ENCODE measurements around the gene ALDH1A1.

The ALDH1A1 gene

DNA sequence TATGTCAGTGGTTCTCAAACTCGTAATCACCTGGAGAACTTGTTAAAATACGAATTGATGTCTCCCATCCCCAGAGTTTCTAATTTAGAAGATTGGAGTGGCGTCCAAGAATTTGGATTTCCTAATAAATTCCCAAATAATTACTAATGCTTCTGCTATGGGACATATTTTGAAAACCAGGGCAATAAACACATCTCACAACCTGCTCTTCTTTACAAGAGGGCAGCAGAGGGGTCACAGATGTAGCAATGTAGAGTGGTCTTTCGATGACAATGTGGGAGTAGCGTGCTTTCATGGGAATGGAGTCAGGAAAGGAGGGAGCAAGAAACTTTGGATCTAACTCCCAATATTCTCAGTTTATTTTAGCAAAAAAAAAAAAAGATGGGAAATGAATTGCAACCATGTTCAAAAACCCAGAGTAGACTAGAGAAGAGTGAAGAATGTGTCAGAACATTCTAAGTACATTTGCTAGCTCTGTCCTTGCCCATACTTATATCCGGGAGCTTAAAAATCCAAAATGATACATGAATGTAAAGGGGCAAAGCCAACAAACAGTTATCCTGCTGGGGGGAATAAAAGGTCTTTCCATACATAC is 33.8 kb upstream of the ALDH1A1 start:
- TF ChIP-seq REST (IDR thresholded peaks at IDR 0.05; ENCODE audit: insufficient read depth in 1 of 2, low read depth in 2 of 2, low read length in 2 of 2) (no peak), POLR2AphosphoS5 (IDR thresholded peaks at IDR 0.05; ENCODE audit: low read depth, low read length) (no peak), SIN3A (IDR thresholded peaks at IDR 0.05; ENCODE audit: borderline replicate concordance, insufficient read depth, low read length) (no peak), TAF1 (IDR thresholded peaks at IDR 0.05; ENCODE audit: borderline replicate concordance, insufficient read depth, low read length) (no peak), FOXP2 (optimal IDR thresholded peaks at IDR 0.05; ENCODE audit: borderline replicate concordance, extremely low read depth, extremely low read length, insufficient read depth) (no peak)

- no peak for TF ChIP-seq POLR2AphosphoS5 (IDR thresholded peaks at IDR 0.05; ENCODE audit: low read depth, low read length)
- TF ChIP-seq TAF1 (IDR thresholded peaks at IDR 0.05; ENCODE audit: borderline replicate concordance, insufficient read depth, low read length), result no peak
- TF ChIP-seq FOXP2 (optimal IDR thresholded peaks at IDR 0.05; ENCODE audit: borderline replicate concordance, extremely low read depth, extremely low read length, insufficient read depth), result no peak
- TF ChIP-seq SIN3A (IDR thresholded peaks at IDR 0.05; ENCODE audit: borderline replicate concordance, insufficient read depth, low read length), result no peak
- TF ChIP-seq REST (IDR thresholded peaks at IDR 0.05; ENCODE audit: insufficient read depth in 1 of 2, low read depth in 2 of 2, low read length in 2 of 2), result no peak
Measured at GRCh38 chr9:72985746-72986145, 32.9 kb upstream of the ALDH1A1 start.

- no peak for TF ChIP-seq POLR2AphosphoS5 (IDR thresholded peaks at IDR 0.05; ENCODE audit: low read depth, low read length)
- no peak for TF ChIP-seq SIN3A (IDR thresholded peaks at IDR 0.05; ENCODE audit: borderline replicate concordance, insufficient read depth, low read length)
Measured at GRCh38 chr9:72984991-72985390, 32.1 kb upstream of the ALDH1A1 start.

DNA sequence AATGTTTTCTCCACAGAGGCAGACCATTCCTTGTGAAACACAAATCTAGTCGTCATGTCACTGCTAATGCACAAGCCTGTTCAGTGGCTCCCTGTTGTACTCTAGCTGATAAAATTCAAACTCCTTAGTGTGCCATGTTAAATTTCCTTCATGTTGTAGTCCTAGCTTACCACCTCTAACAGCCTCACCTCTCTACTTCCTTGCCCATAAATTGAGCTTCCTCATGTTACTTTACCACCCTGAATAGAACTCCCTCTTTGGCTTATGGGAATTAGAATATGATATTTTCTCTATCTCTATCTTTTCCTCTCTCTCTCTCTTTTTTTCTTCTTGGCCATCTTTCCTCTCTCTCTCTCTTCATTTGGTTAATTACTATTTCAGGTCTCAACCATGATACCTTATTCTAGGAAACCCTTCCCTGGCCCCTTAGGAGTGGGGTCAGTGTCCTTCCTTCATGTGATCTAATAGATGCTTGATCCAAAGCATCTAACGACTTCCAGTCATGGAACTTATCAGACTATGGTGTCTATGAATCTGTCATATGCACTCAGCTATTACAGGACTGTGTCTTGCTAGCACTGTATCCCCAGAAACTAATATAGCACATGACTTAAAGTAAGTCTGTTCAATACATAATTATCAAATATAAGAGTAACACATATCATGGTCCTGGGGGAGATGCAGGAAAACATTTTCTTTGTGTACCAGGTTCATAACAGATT is 31.5 kb upstream of the ALDH1A1 start:
- TF ChIP-seq FOXP2 (optimal IDR thresholded peaks at IDR 0.05; ENCODE audit: borderline replicate concordance, extremely low read depth, extremely low read length, insufficient read depth) (no peak), REST (IDR thresholded peaks at IDR 0.05; ENCODE audit: insufficient read depth in 1 of 2, low read depth in 2 of 2, low read length in 2 of 2) (no peak), TAF1 (IDR thresholded peaks at IDR 0.05; ENCODE audit: borderline replicate concordance, insufficient read depth, low read length) (no peak), SIN3A (IDR thresholded peaks at IDR 0.05; ENCODE audit: borderline replicate concordance, insufficient read depth, low read length) (no peak), POLR2AphosphoS5 (IDR thresholded peaks at IDR 0.05; ENCODE audit: low read depth, low read length) (no peak)

DNA sequence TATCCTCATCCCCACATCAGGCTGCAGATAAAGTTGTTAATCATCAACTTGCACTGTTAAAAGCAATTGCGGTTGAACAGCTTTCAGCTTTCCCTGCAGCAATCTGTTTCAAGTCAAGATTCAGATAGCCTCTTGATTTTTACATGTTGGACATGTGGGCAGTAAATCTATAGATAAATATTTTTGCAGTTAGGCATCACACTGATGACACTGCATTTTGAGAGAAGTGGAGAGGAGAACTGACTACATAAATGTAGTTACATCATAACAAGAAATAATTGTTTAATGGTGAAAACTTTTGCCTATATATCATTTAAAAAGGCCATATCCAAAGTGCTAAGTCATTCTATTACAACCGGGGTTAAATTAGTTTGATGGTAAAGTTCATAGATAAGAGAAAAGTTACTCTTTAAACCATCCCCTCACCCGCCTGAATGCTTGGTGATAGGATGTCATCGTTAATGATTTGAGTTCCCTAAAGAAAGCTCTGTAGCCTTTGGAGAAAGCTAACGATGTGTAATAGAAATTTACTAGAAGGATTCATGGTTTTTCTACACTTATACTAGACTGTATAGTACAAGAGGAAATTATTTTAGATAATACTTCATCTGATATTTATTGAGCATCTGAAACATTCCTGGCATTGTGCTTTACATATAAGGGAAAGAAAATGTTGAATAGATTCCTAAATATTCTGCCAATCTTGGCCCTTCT is 30.8 kb upstream of the ALDH1A1 start:
- TF ChIP-seq FOXP2 (optimal IDR thresholded peaks at IDR 0.05; ENCODE audit: borderline replicate concordance, extremely low read depth, extremely low read length, insufficient read depth), result no peak
- TF ChIP-seq POLR2AphosphoS5 (IDR thresholded peaks at IDR 0.05; ENCODE audit: low read depth, low read length), result no peak
- TF ChIP-seq SIN3A (IDR thresholded peaks at IDR 0.05; ENCODE audit: borderline replicate concordance, insufficient read depth, low read length), result no peak
- TF ChIP-seq REST (IDR thresholded peaks at IDR 0.05; ENCODE audit: insufficient read depth in 1 of 2, low read depth in 2 of 2, low read length in 2 of 2), result no peak
- TF ChIP-seq TAF1 (IDR thresholded peaks at IDR 0.05; ENCODE audit: borderline replicate concordance, insufficient read depth, low read length), result no peak
